ENCODE results near the gene DNAL1. TPM values are rescaled to one million over a fixed set of nuclear protein-coding genes. Genes with fewer than 3 reads are reported as not detected.

DNAL1 gene
- polyA plus RNA-seq, 1 of the 3 experiments (the other 2 are of a cell fraction) = 2.6 TPM

- TF ChIP-seq ZBTB33 (IDR thresholded peaks at IDR 0.05; ENCODE audit: borderline replicate concordance, low read depth) = no peak
- peak; percentile 93 for TF ChIP-seq CTCF (IDR thresholded peaks at IDR 0.05)
- TF ChIP-seq RAD21 (IDR thresholded peaks at IDR 0.05; ENCODE audit: low read length) = peak; percentile 89
- TF ChIP-seq USF2 (IDR thresholded peaks at IDR 0.05; ENCODE audit: borderline replicate concordance, low read depth, low read length) = no peak
- peak; percentile 74 for TF ChIP-seq SMC3 (IDR thresholded peaks at IDR 0.05; ENCODE audit: low read depth, low read length)
- TF ChIP-seq RXRA (IDR thresholded peaks at IDR 0.05; ENCODE audit: borderline replicate concordance, low read depth) = no peak
- peak; percentile 66 for TF ChIP-seq USF1 (IDR thresholded peaks at IDR 0.05; ENCODE audit: borderline replicate concordance, low read depth)
- TF ChIP-seq FOSL2 (IDR thresholded peaks at IDR 0.05; ENCODE audit: borderline replicate concordance, low read depth) = no peak
- no peak for TF ChIP-seq NFIC (IDR thresholded peaks at IDR 0.05; ENCODE audit: borderline replicate concordance)
- no peak for TF ChIP-seq POLR2AphosphoS5 (IDR thresholded peaks at IDR 0.05; ENCODE audit: low read depth, low read length)
- H3K27me3 ChIP-seq (ENCODE audit: insufficient read depth) = no peaks in the 10 kb centered on the region
- H2AFZ ChIP-seq (ENCODE audit: low read depth) = peak overlapping the region; percentile 96
- DNase-seq = peak; percentile 82
- peak overlapping the region in 1 of 2 experiments; percentile 25; a peak in 2 of 4 replicates for H3K4me3 ChIP-seq (ENCODE audit: low read depth in 2 of 2, low read length in 1 of 2)
- POLR2A ChIA-PET = interaction anchor here (0.6 kb wide), 1 partner anchor 172 kb away, joined by 3 read pairs; no protein-coding TSS in a partner anchor
- no peaks in the 10 kb centered on the region for H3K79me2 ChIP-seq (ENCODE audit: insufficient read depth)
- H3F3A ChIP-seq (replicated peaks; ENCODE audit: insufficient read depth) = no peaks in the 10 kb centered on the region
- no peaks in the 10 kb centered on the region for H3K4me1 ChIP-seq (ENCODE audit: control insufficient read depth in 1 of 2, insufficient read depth in 2 of 2, low read depth in 1 of 2, low read length in 1 of 2)
- 41% methylated on average over 29 of the region's 44 CpGs for WGBS (ENCODE audit: low lambda C conversion rate)
- no peaks in the 10 kb centered on the region for H3K9me2 ChIP-seq
- no peaks in the 10 kb centered on the region for H3K9me3 ChIP-seq
- no peaks in the 10 kb centered on the region for H3K36me3 ChIP-seq (replicated peaks in 1 of 2; ENCODE audit: control insufficient read depth in 1 of 2, insufficient read depth in 2 of 2, low read length in 1 of 2)
- H4K20me1 ChIP-seq (ENCODE audit: insufficient read depth) = no peaks in the 10 kb centered on the region
- peak overlapping the region; percentile 56; the same call in 1 of the 2 replicates for H3K4me2 ChIP-seq
- H3K27ac ChIP-seq (ENCODE audit: low read depth in 2 of 2, low read length in 1 of 2) = no peak overlapping the region
- H3K9ac ChIP-seq = no peak overlapping the region
- CTCF ChIA-PET = interaction anchor here (0.5 to 7.5 kb wide), 35 partner anchors 11 to 716 kb away, joined by 3 to 73 read pairs (median 4); partner anchors contain the start of genes ACOT2, ACOT6, DNAL1 and RIOX1
These were observed 11.4 kb upstream of the DNAL1 start for GRCh38 chr14:73633116-73634010.
